ENCODE results near the gene ITIH1. TPM values are rescaled to one million over a fixed set of nuclear protein-coding genes. Genes with fewer than 3 reads are reported as not detected.

The ITIH1 gene
- total RNA-seq, 1 donor from 2014 or later = not detected

DNA sequence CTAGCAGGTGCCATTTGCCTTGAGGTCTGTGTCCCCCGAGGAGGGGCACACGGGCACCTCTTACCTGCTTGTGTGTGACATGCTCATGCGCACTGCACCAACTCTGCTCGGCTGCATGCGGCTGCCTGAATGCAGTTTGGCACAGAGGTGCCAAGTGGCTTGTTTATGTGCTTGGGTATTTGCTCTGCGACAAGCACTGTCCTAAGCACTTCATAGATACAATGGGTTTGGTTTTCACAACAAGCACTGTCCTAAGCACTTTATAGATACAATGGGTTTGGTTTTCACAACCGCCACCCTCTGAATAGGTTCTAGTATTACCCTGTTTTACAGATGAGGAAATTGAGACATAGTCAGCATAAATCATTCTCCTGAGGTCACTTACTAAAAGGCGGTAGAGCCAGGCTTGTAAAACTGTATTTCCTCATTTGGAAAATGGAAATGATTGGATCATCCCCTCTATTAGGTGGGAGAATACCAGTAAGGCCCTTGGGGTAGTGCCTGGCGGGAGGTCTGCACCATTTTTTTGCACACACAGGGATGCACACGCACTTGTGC is 52.6 kb downstream of the ITIH1 start:
- H3K9me3 Mint-ChIP-seq (ENCODE audit: unreplicated experiment) = peaks cover under 1% of the 10 kb centered on the region
- H3K4me3 Mint-ChIP-seq (ENCODE audit: unreplicated experiment) = no peak overlapping the region
- no peak overlapping the region for H3K27ac Mint-ChIP-seq (ENCODE audit: unreplicated experiment)
- DNase-seq (ENCODE audit: low read depth) = no peak
- no peaks in the 10 kb centered on the region for H3K9me3 ChIP-seq (ENCODE audit: insufficient read depth, low read depth, low read length)
- H3K79me2 ChIP-seq (ENCODE audit: insufficient read depth, low read length) = no peaks in the 10 kb centered on the region
- TF ChIP-seq, protein P1, sequence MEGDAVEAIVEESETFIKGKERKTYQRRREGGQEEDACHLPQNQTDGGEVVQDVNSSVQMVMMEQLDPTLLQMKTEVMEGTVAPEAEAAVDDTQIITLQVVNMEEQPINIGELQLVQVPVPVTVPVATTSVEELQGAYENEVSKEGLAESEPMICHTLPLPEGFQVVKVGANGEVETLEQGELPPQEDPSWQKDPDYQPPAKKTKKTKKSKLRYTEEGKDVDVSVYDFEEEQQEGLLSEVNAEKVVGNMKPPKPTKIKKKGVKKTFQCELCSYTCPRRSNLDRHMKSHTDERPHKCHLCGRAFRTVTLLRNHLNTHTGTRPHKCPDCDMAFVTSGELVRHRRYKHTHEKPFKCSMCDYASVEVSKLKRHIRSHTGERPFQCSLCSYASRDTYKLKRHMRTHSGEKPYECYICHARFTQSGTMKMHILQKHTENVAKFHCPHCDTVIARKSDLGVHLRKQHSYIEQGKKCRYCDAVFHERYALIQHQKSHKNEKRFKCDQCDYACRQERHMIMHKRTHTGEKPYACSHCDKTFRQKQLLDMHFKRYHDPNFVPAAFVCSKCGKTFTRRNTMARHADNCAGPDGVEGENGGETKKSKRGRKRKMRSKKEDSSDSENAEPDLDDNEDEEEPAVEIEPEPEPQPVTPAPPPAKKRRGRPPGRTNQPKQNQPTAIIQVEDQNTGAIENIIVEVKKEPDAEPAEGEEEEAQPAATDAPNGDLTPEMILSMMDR (IDR thresholded peaks at IDR 0.05; ENCODE audit: insufficient read depth, low read depth, low read length) = no peak
- TF ChIP-seq EZH2 (IDR thresholded peaks at IDR 0.05; ENCODE audit: insufficient read depth, low read length) = no peak
- peaks cover 3% of the 10 kb centered on the region for H3K36me3 Mint-ChIP-seq (ENCODE audit: low read depth, unreplicated experiment)
- no peaks in the 10 kb centered on the region for H3K36me3 ChIP-seq (ENCODE audit: insufficient read depth, low read length)
- H3K4me1 Mint-ChIP-seq (ENCODE audit: low read depth, unreplicated experiment) = peaks cover 19% of the 10 kb centered on the region
- H4K20me1 ChIP-seq (ENCODE audit: insufficient read depth, low read length) = peaks cover 16% of the 10 kb centered on the region
- FAIRE-seq = no peak
- H2AFZ ChIP-seq (ENCODE audit: low read depth, low read length) = no peak overlapping the region
- H3K27me3 ChIP-seq (ENCODE audit: insufficient read depth, low read length) = no peaks in the 10 kb centered on the region
- no peak overlapping the region for H3K4me3 ChIP-seq (ENCODE audit: insufficient read depth, low read depth, low read length)
- H3K9ac ChIP-seq (ENCODE audit: low read length) = no peak overlapping the region
- H3K4me1 ChIP-seq (ENCODE audit: insufficient read depth, low read length) = peaks cover 19% of the 10 kb centered on the region
- peaks cover 11% of the 10 kb centered on the region for H3K27me3 Mint-ChIP-seq (ENCODE audit: low read depth, unreplicated experiment)
- no peak overlapping the region for H3K4me2 ChIP-seq (ENCODE audit: low read length)
- H3K27ac ChIP-seq (ENCODE audit: low read depth, low read length) = no peak overlapping the region

DNA sequence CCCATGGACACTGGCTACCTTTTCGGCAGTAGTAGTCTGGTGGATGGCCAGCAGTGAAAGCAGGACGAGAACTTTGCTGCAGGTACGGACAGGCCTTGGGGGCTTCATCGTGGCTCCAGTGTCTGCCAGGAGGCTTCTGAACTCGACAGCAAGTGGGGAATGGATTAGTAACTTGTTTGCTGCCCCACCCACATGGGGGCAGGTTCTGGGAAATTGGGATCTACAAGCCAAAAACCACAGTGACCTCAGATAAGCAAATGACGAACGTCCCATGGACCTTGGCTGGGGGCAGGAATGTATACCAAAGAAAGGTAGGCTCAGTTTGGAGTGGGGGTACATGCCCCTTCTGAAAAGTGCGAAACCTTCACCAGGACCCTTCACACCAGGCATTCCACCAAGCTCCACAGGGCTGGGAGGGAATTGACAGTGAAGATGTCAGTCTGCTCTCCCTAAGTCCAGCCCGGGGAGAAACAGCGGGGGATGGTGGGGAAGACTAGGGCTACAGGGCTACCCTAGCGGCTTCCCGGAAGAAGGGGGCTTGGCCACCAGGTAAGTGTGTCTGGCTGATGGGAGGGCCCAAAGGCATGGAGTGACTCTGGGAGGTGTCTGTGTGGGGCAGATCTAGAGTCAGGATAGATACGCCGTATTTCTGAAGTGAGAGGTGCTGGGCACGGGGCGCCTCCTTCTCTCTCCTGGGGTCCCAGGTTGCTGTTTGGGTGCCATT is 53.3 kb downstream of the ITIH1 start, which contains the start of gene ITIH4:
ITIH4 (minus strand) TSS at position 138 of the 724 bp plus-strand sequence; CDS start at position 108, 30 bp downstream.
- Mint-ChIP-seq H3K27ac (ENCODE audit: unreplicated experiment) (no peak within 1 kb of the TSS), H3K27me3 (ENCODE audit: low read depth, unreplicated experiment) (peaks cover 11% of the 10 kb centered on the region), H3K36me3 (ENCODE audit: low read depth, unreplicated experiment) (peaks cover 3% of the 10 kb centered on the region), H3K4me1 (ENCODE audit: low read depth, unreplicated experiment) (peaks cover 19% of the 10 kb centered on the region), H3K9me3 (ENCODE audit: unreplicated experiment) (no peaks in the 10 kb centered on the region), H3K4me3 (ENCODE audit: unreplicated experiment) (no peak within 1 kb of the TSS)
- no peak within 1 kb of the TSS for H2AFZ ChIP-seq (ENCODE audit: low read depth, low read length)
- H3K9me3 ChIP-seq (ENCODE audit: insufficient read depth, low read depth, low read length) = no peaks in the 10 kb centered on the region
- DNase-seq (ENCODE audit: low read depth) = peak; percentile 44
- peaks cover 19% of the 10 kb centered on the region for H3K4me1 ChIP-seq (ENCODE audit: insufficient read depth, low read length)
- H3K27ac ChIP-seq (ENCODE audit: low read depth, low read length) = no peak within 1 kb of the TSS
- no peaks in the 10 kb centered on the region for H3K27me3 ChIP-seq (ENCODE audit: insufficient read depth, low read length)
- TF ChIP-seq, protein P1 (IDR thresholded peaks at IDR 0.05; ENCODE audit: insufficient read depth, low read depth, low read length) = no peak
- no peak for TF ChIP-seq EZH2 (IDR thresholded peaks at IDR 0.05; ENCODE audit: insufficient read depth, low read length)
- FAIRE-seq = no peak
- peaks cover 16% of the 10 kb centered on the region for H4K20me1 ChIP-seq (ENCODE audit: insufficient read depth, low read length)
- H3K4me2 ChIP-seq (ENCODE audit: low read length) = peak within 1 kb of the TSS; percentile 56
- H3K4me3 ChIP-seq (ENCODE audit: insufficient read depth, low read depth, low read length) = no peak within 1 kb of the TSS
- H3K9ac ChIP-seq (ENCODE audit: low read length) = no peak within 1 kb of the TSS
- H3K36me3 ChIP-seq (ENCODE audit: insufficient read depth, low read length) = no peaks in the 10 kb centered on the region
- H3K79me2 ChIP-seq (ENCODE audit: insufficient read depth, low read length) = no peaks in the 10 kb centered on the region

Measured in astrocyte (in vitro differentiated cells and primary cell).